HL-60 (cell line): ENCODE data around the gene LRMDA.
"Not testable (repeated sequence)": the region's sequence is repeated elsewhere in the genome, so short reads cannot be mapped to it uniquely, and the experiment has no call there.

Experiments
- DNase-seq, 2 experiments: peaks; one replicate each; pipeline ENCODE4 v3.0.0-alpha.2; 2010 to 2020; ENCODE audit warnings: low read depth in 1 of 2, low spot score in 1 of 2
- H3K27ac ChIP-seq: fragments of 250-450 bp; sonication (Bioruptor Pico); replicated peaks from 2 replicates; pipeline ENCODE4 v1.5.1; 2020; ENCODE audit warnings: mild to moderate bottlenecking, moderate library complexity
- H3K27me3 ChIP-seq: fragments of 250-450 bp; sonication (Bioruptor Pico); 2 replicates; pipeline ENCODE4 v1.5.1; 2021; ENCODE audit warnings: mild to moderate bottlenecking, moderate library complexity; ENCODE audit not compliant: insufficient read depth, poor library complexity, severe bottlenecking
- H3K4me3 ChIP-seq: replicated peaks from 2 replicates; pipeline ENCODE4 v1.5.1; 2011; ENCODE audit warnings: mild to moderate bottlenecking, control low read depth, low read length; ENCODE audit not compliant: insufficient read depth
- CTCF ChIP-seq: IDR thresholded peaks from one replicate; pipeline ENCODE4 v1.5.1; 2011; ENCODE audit warnings: low read length, control low read depth, inconsistent platforms; ENCODE audit not compliant: insufficient read depth
- GABPA ChIP-seq: IDR thresholded peaks from 2 replicates; pipeline ENCODE4 v1.6.1; 2012; ENCODE audit warnings: low read depth
- POLR2AphosphoS5 ChIP-seq: IDR thresholded peaks from 2 replicates; pipeline ENCODE4 v1.6.1; 2012; ENCODE audit warnings: low read depth
- REST ChIP-seq: IDR thresholded peaks from 2 replicates; pipeline ENCODE4 v1.6.1; 2012; ENCODE audit warnings: low read depth; ENCODE audit not compliant: insufficient replicate concordance
- SPI1 ChIP-seq: IDR thresholded peaks from 2 replicates; pipeline ENCODE4 v1.6.1; 2012; ENCODE audit warnings: low read depth, mild to moderate bottlenecking, borderline replicate concordance

Gene LRMDA

GRCh38 chr10:75619635-75620034 lies 188.2 kb downstream of the LRMDA start:
- Histone ChIP-seq H3K27me3 (no peaks in the 10 kb centered on the region), H3K4me3 (no peak overlapping the region), H3K27ac (no peak overlapping the region)
- DNase-seq, result no peak
- TF ChIP-seq GABPA (no peak), CTCF (no peak), SPI1 (no peak), POLR2AphosphoS5 (no peak), REST (no peak)

DNA sequence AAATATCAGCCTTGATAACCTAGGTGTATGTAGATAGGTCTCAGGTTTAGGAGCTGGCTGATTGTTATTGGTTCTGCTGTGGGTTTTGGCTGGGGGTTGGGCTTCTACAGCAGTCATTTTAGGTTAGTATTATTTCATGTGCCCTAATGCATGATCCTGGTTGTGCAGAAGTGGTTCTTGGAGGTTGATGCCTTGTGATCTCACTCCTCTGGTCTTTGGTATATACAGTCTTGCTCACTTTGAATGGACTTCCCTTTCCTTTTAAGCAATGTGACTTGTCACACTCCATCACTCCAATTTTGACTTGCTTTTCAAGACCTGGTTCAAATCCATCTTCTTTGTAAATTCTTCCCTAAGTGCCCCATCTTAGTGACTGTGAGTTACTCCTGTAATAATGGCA lies 188.9 kb downstream of the LRMDA start:
- Histone ChIP-seq H3K27me3 (no peaks in the 10 kb centered on the region), H3K27ac (no peak overlapping the region), H3K4me3 (no peak overlapping the region)
- TF ChIP-seq REST (no peak), CTCF (no peak), SPI1 (no peak), POLR2AphosphoS5 (no peak), GABPA (no peak)
- DNase-seq, result no peak

- not testable (repeated sequence) for DNase-seq
These were observed 189.6 kb downstream of the LRMDA start for GRCh38 chr10:75621003-75621402.

GRCh38 chr10:75622503-75622902 lies 191.1 kb downstream of the LRMDA start:
- TF ChIP-seq REST (no peak), POLR2AphosphoS5 (no peak), SPI1 (no peak), GABPA (no peak), CTCF (no peak)
- H3K27ac ChIP-seq, result no peak overlapping the region
- no peaks in the 10 kb centered on the region for H3K27me3 ChIP-seq
- DNase-seq, result no peak
- no peak overlapping the region for H3K4me3 ChIP-seq

More at GRCh38 chr10:75621003-75621402, 189.6 kb downstream of the LRMDA start:
- H3K27me3 ChIP-seq, H3K4me3 ChIP-seq, H3K27ac ChIP-seq: not testable (repeated sequence)
